Right atrium auricular region (tissue), 2 donors: Measurements from ENCODE around the gene TMEM232. TPM values are rescaled to one million over a fixed set of nuclear protein-coding genes. Genes with fewer than 3 reads are reported as not detected.

Experiments
- DNase-seq: peaks from one replicate; pipeline ENCODE4 v3.0.0-alpha.2; 2019; ENCODE audit warnings: low spot score
- H3K27ac ChIP-seq, 2 donors: fragments of 200-600 bp; sonication (generic); 1 replicate in 1 of 2; 2 replicates in 1 of 2; pipeline ENCODE4 v1.5.1; 2016 to 2019
- H3K27me3 ChIP-seq, 2 donors: fragments of 200-600 bp; sonication (generic); one replicate each; pipeline versions ENCODE4 v1.5.1 to v1.6.0; 2017 to 2019
- H3K36me3 ChIP-seq: fragments of 200-600 bp; sonication (generic); one replicate; pipeline ENCODE4 v1.5.1; 2016
- H3K4me1 ChIP-seq, 2 donors: fragments of 200-600 bp; sonication (generic); one replicate each; pipeline versions ENCODE4 v1.5.1 to v1.6.0; 2017 to 2019
- H3K4me3 ChIP-seq, 2 donors: fragments of 200-600 bp; sonication (generic); 1 replicate in 1 of 2; 2 replicates in 1 of 2; pipeline ENCODE4 v1.5.1; 2017 to 2019; ENCODE audit warnings: mild to moderate bottlenecking in 1 of 2, moderate library complexity in 1 of 2
- H3K9me3 ChIP-seq, 2 donors: fragments of 200-600 bp; sonication (generic); one replicate each; pipeline ENCODE4 v1.5.1; 2019
- CTCF ChIP-seq, 2 donors: fragments of 200-600 bp; sonication (generic); IDR thresholded peaks; one replicate each; pipeline ENCODE4 v1.5.1; 2019; ENCODE audit warnings: antibody characterized with exemption in 2 of 2
- total RNA-seq, 2 donors: library from RNA; depleted of rRNA; stranded (reverse); fragments of >200 nt; gene quantifications; one replicate each; pipeline ENCODE4 v1.1.0, GENCODE V29; 2016

TMEM232 gene
- total RNA-seq, 2 donors from 2014 or later: 1.1 to 1.2 TPM

- Histone ChIP-seq H3K36me3 (no peaks in the 10 kb centered on the region), H3K27me3 (no peaks in the 10 kb centered on the region), H3K27ac (no peak overlapping the region), H3K4me1 (no peaks in the 10 kb centered on the region), H3K4me3 (no peak overlapping the region), H3K9me3 (peaks cover 0 to 14% of the 10 kb centered on the region in 2 donors)
- TF ChIP-seq CTCF (IDR thresholded peaks at IDR 0.05): no peak
- no peak for DNase-seq
Observed at GRCh38 chr5:110517396-110517795, 209.1 kb downstream of the TMEM232 start.

GRCh38 chr5:110514030-110514429 lies 212.4 kb downstream of the TMEM232 start:
- H3K36me3 ChIP-seq: no peaks in the 10 kb centered on the region
- no peak overlapping the region for H3K27ac ChIP-seq
- H3K4me3 ChIP-seq: no peak overlapping the region
- no peak for DNase-seq
- H3K9me3 ChIP-seq: no peaks in the 10 kb centered on the region
- TF ChIP-seq CTCF (IDR thresholded peaks at IDR 0.05): no peak
- no peaks in the 10 kb centered on the region for H3K27me3 ChIP-seq
- H3K4me1 ChIP-seq: no peaks in the 10 kb centered on the region

GRCh38 chr5:110512266-110512665 lies 214.2 kb downstream of the TMEM232 start:
- DNase-seq: no peak

GRCh38 chr5:110510146-110510545 lies 216.3 kb downstream of the TMEM232 start:
- H3K36me3 ChIP-seq: no peaks in the 10 kb centered on the region
- no peaks in the 10 kb centered on the region for H3K27me3 ChIP-seq
- no peaks in the 10 kb centered on the region for H3K9me3 ChIP-seq
- no peaks in the 10 kb centered on the region for H3K4me1 ChIP-seq
- DNase-seq: no peak
- no peak overlapping the region for H3K27ac ChIP-seq
- H3K4me3 ChIP-seq: no peak overlapping the region
- no peak for TF ChIP-seq CTCF (IDR thresholded peaks at IDR 0.05)

More at GRCh38 chr5:110512266-110512665, 214.2 kb downstream of the TMEM232 start:
- Histone ChIP-seq H3K9me3 (no peaks in the 10 kb centered on the region), H3K4me1 (no peaks in the 10 kb centered on the region), H3K27ac (no peak overlapping the region), H3K27me3 (no peaks in the 10 kb centered on the region), H3K36me3 (no peaks in the 10 kb centered on the region), H3K4me3 (no peak overlapping the region)
- TF ChIP-seq CTCF (IDR thresholded peaks at IDR 0.05): no peak

GRCh38 chr5:110507972-110508371 lies 218.5 kb downstream of the TMEM232 start:
- no peak overlapping the region for H3K27ac ChIP-seq
- H3K4me3 ChIP-seq: no peak overlapping the region
- H3K36me3 ChIP-seq: no peaks in the 10 kb centered on the region
- H3K4me1 ChIP-seq: no peaks in the 10 kb centered on the region
- TF ChIP-seq CTCF (IDR thresholded peaks at IDR 0.05): no peak
- H3K27me3 ChIP-seq: no peaks in the 10 kb centered on the region
- no peaks in the 10 kb centered on the region for H3K9me3 ChIP-seq
- no peak for DNase-seq

GRCh38 chr5:110506378-110506777 lies 220.1 kb downstream of the TMEM232 start:
- Histone ChIP-seq H3K36me3 (no peaks in the 10 kb centered on the region), H3K27me3 (no peaks in the 10 kb centered on the region), H3K4me3 (no peak overlapping the region), H3K9me3 (no peaks in the 10 kb centered on the region), H3K4me1 (no peaks in the 10 kb centered on the region), H3K27ac (no peak overlapping the region)
- DNase-seq: no peak
- no peak for TF ChIP-seq CTCF (IDR thresholded peaks at IDR 0.05)
